IMR-90 (cell line): Measurements from ENCODE around the gene KMT2C. TPM values are rescaled to one million over a fixed set of nuclear protein-coding genes. Genes with fewer than 3 reads are reported as not detected.

Experiments used
- ATAC-seq: fragments of 200-7000 bp; cut with Tn5 transposase; 2 replicates; pipeline ENCODE4 v1.9.1; 2020; ENCODE audit warnings: low read depth, mild to moderate bottlenecking, moderate library complexity
- BruUV-seq: library from RNA; stranded (reverse); fragments of 400-500 nt; replicated peaks from 2 replicates; lab custom pipeline; 2021; lab: Mats Ljungman, UMichigan
- CTCF ChIA-PET: fragments of 300-600 bp; formaldehyde crosslinking; extraction: SDS; loops from one replicate; lab custom pipeline; 2021; ENCODE audit warnings: antibody characterized with exemption; lab: Yijun Ruan, JAX
- POLR2A ChIA-PET: fragments of 300-600 bp; sonication (Branson Sonifier 250); formaldehyde crosslinking; loops from one replicate; lab custom pipeline; 2022; ENCODE audit warnings: antibody characterized with exemption; ENCODE audit not compliant: unreplicated experiment; lab: Charles Lee
- DNase-seq: peaks from one replicate; pipeline ENCODE4 v3.0.0; 2013
- H2AFZ ChIP-seq: replicated peaks from 2 replicates; pipeline ENCODE3; 2013; ENCODE audit warnings: low read length, mild to moderate bottlenecking; ENCODE audit not compliant: poor library complexity
- H2AK5ac ChIP-seq: 2 replicates; pipeline ENCODE4 v1.6.1; 2013; ENCODE audit warnings: low read depth, low read length, inconsistent platforms
- H2AK9ac ChIP-seq: replicated peaks from 2 replicates; pipeline ENCODE3; 2013; ENCODE audit warnings: mild to moderate bottlenecking, low read depth, low read length, moderate library complexity; ENCODE audit not compliant: poor library complexity
- H2BK120ac ChIP-seq: 2 replicates; pipeline ENCODE4 v1.6.1; 2013; ENCODE audit warnings: low read depth, low read length, inconsistent platforms
- H2BK15ac ChIP-seq: 3 replicates; pipeline ENCODE4 v1.6.1; 2013; ENCODE audit warnings: low read depth, low read length, inconsistent platforms
- H2BK20ac ChIP-seq: 2 replicates; pipeline ENCODE4 v1.6.1; 2013; ENCODE audit warnings: low read depth, mild to moderate bottlenecking, inconsistent platforms, low read length, moderate library complexity
- H2BK5ac ChIP-seq: 2 replicates; pipeline ENCODE4 v1.6.1; 2013; ENCODE audit warnings: mild to moderate bottlenecking, low read depth, low read length, inconsistent platforms; ENCODE audit not compliant: poor library complexity, severe bottlenecking
- H3K14ac ChIP-seq: replicated peaks from 2 replicates; pipeline ENCODE4 v1.6.1; 2013; ENCODE audit warnings: low read depth, low read length, inconsistent platforms
- H3K18ac ChIP-seq: 2 replicates; pipeline ENCODE4 v1.6.1; 2013; ENCODE audit warnings: low read depth, low read length, control low read depth
- H3K23ac ChIP-seq: 2 replicates; pipeline ENCODE4 v1.6.1; 2013; ENCODE audit warnings: low read depth, low read length, inconsistent platforms
- H3K27ac ChIP-seq: 2 replicates; pipeline ENCODE4 v1.5.1; 2013; ENCODE audit warnings: mild to moderate bottlenecking, control low read depth, low read length; ENCODE audit not compliant: insufficient read depth
- H3K27me3 ChIP-seq: 2 replicates; pipeline ENCODE4 v1.6.1; 2013; ENCODE audit warnings: low read length; ENCODE audit not compliant: control insufficient read depth, insufficient read depth
- H3K36me3 ChIP-seq: 2 replicates; pipeline ENCODE4 v1.6.1; 2013; ENCODE audit warnings: low read length, mixed read lengths; ENCODE audit not compliant: control insufficient read depth, insufficient read depth
- H3K4ac ChIP-seq: 2 replicates; pipeline ENCODE4 v1.6.1; 2013; ENCODE audit warnings: low read depth, low read length, inconsistent platforms
- H3K4me1 ChIP-seq: 2 replicates; pipeline ENCODE4 v1.6.1; 2013; ENCODE audit warnings: low read length, mixed read lengths; ENCODE audit not compliant: control insufficient read depth, insufficient read depth
- H3K4me2 ChIP-seq: 2 replicates; pipeline ENCODE4 v1.6.1; 2013; ENCODE audit warnings: low read depth, mild to moderate bottlenecking, control low read depth, low read length, moderate library complexity
- H3K4me3 ChIP-seq: 2 replicates; pipeline ENCODE4 v1.5.1; 2013; ENCODE audit warnings: low read depth, mild to moderate bottlenecking, control low read depth, low read length, moderate library complexity; ENCODE audit not compliant: insufficient read depth
- H3K56ac ChIP-seq: 2 replicates; pipeline ENCODE4 v1.6.1; 2013; ENCODE audit warnings: low read length, inconsistent platforms; ENCODE audit not compliant: insufficient read depth; ENCODE audit errors: extremely low read depth
- H3K79me1 ChIP-seq, 2 experiments: 2 replicates each; pipeline ENCODE4 v1.6.1; 2013; ENCODE audit warnings: low read length in 2 of 2, inconsistent platforms in 1 of 2, low read depth in 1 of 2
- H3K9ac ChIP-seq: 2 replicates; pipeline ENCODE4 v1.6.1; 2013; ENCODE audit warnings: low read depth, low read length, control low read depth
- H3K9me1 ChIP-seq: 2 replicates; pipeline ENCODE4 v1.6.1; 2013; ENCODE audit warnings: low read length, inconsistent platforms; ENCODE audit not compliant: insufficient read depth
- H3K9me3 ChIP-seq: 2 replicates; pipeline ENCODE4 v1.6.1; 2013; ENCODE audit warnings: low read length; ENCODE audit not compliant: control insufficient read depth, insufficient read depth
- H4K20me1 ChIP-seq: 2 replicates; pipeline ENCODE4 v1.6.1; 2013; ENCODE audit warnings: low read length, inconsistent platforms; ENCODE audit not compliant: insufficient read depth
- H4K5ac ChIP-seq: 2 replicates; pipeline ENCODE4 v1.6.1; 2013; ENCODE audit warnings: mild to moderate bottlenecking, low read depth, low read length, control low read depth
- H4K8ac ChIP-seq, 2 experiments: 2 replicates each; pipeline ENCODE4 v1.6.1; 2013; ENCODE audit warnings: low read depth in 2 of 2, low read length in 2 of 2, control low read depth in 1 of 2, inconsistent platforms in 1 of 2
- H4K91ac ChIP-seq: 2 replicates; pipeline ENCODE4 v1.6.1; 2013; ENCODE audit warnings: low read depth, low read length, inconsistent platforms; ENCODE audit not compliant: insufficient read depth
- BHLHE40 ChIP-seq: fragments of 150-350 bp; IDR thresholded peaks from 2 replicates; pipeline ENCODE4 v1.6.1; 2016; ENCODE audit warnings: mild to moderate bottlenecking, low read depth, low read length
- CEBPB ChIP-seq: IDR thresholded peaks from 2 replicates; pipeline ENCODE4 v1.6.1; 2012; ENCODE audit warnings: low read depth, low read length, improper control_type of control experiment
- CHD1 ChIP-seq: IDR thresholded peaks from 2 replicates; pipeline ENCODE4 v1.6.1; 2012; ENCODE audit warnings: low read depth, low read length, improper control_type of control experiment
- CTCF ChIP-seq: conservative IDR thresholded peaks from 2 replicates; pipeline ENCODE4 v1.5.1; 2012; ENCODE audit warnings: mild to moderate bottlenecking, low read depth, low read length, improper control_type of control experiment
- MAZ ChIP-seq: IDR thresholded peaks from 2 replicates; pipeline ENCODE4 v1.6.1; 2012; ENCODE audit warnings: low read depth, mild to moderate bottlenecking, low read length, improper control_type of control experiment, moderate library complexity, borderline replicate concordance
- MXI1 ChIP-seq: IDR thresholded peaks from 2 replicates; pipeline ENCODE4 v1.6.1; 2012; ENCODE audit warnings: low read depth, mild to moderate bottlenecking, low read length, moderate library complexity, borderline replicate concordance
- RAD21 ChIP-seq: IDR thresholded peaks from 2 replicates; pipeline ENCODE4 v1.6.1; 2012; ENCODE audit warnings: low read length, improper control_type of control experiment
- WGBS, 2 experiments: methylation state at CpG; one replicate each; pipeline versions ENCODE4 v1.1.5 to v1.1.7; 2013; ENCODE audit warnings: missing lambda C conversion rate in 2 of 2; ENCODE audit not compliant: insufficient read length in 1 of 2; ENCODE audit errors: extremely low coverage in 2 of 2; 5-methylcytosine and 5-hydroxymethylcytosine counted together
- dilution Hi-C: fragments of 300-500 bp; cut with HindIII; formaldehyde crosslinking; loops from one replicate; pipeline ENCODE4 v1.14.3; 2018; ENCODE audit warnings: low sequenced_read_pairs; ENCODE audit not compliant: unreplicated experiment
- in situ Hi-C: fragments of 300-500 bp; cut with MboI; formaldehyde crosslinking; loops from 3 replicates; pipeline ENCODE4 v1.14.3; 2019; ENCODE audit warnings: low sequenced_read_pairs, inconsistent platforms, mixed read lengths
- intact Hi-C: fragments of 100-400 bp; cut with micrococcal nuclease; formaldehyde crosslinking; loops from 2 replicates; pipeline ENCODE4 v1.10.0; 2022
- polyA plus RNA-seq, 3 experiments: library from polyadenylated mRNA; depleted of rRNA; stranded (reverse); fragments of >200 nt; gene quantifications; 2 replicates each; pipeline ENCODE4 v1.2.3, GENCODE V29; 2012; ENCODE audit warnings: low replicate concordance in 1 of 3
- total RNA-seq: library from RNA; depleted of rRNA; stranded (reverse); fragments of >200 nt; gene quantifications from 2 replicates; pipeline ENCODE4 v1.2.3, GENCODE V29; 2012

Gene KMT2C
- total and polyA plus RNA-seq, 2 of the 4 experiments (the other 2 are of a cell fraction) = 8.0 to 23.3 TPM

GRCh38 chr7:152342796-152343195, 93.0 kb downstream of the KMT2C start:
- Histone ChIP-seq H3K36me3 (no peaks in the 10 kb centered on the region), H3K4me2 (no peak overlapping the region), H2AFZ (no peak overlapping the region), H3K14ac (no peak overlapping the region), H2BK120ac (no peak overlapping the region), H4K5ac (no peak overlapping the region), H3K4me3 (no peak overlapping the region), H3K9ac (no peak overlapping the region), H3K27me3 (no peaks in the 10 kb centered on the region), H4K8ac (no peak overlapping the region), H3K4ac (no peak overlapping the region), H3K18ac (no peak overlapping the region), H3K9me1 (no peaks in the 10 kb centered on the region), H2AK9ac (no peak overlapping the region), H3K56ac (no peak overlapping the region), H3K9me3 (no peaks in the 10 kb centered on the region), H4K20me1 (peaks cover 28% of the 10 kb centered on the region), H2BK15ac (no peak overlapping the region), H3K4me1 (peaks cover 2% of the 10 kb centered on the region; the same call in 1 of the 2 replicates), H2AK5ac (no peak overlapping the region), H2BK5ac (no peak overlapping the region), H3K79me1 (peaks cover 14 to 45% of the 10 kb centered on the region in 2 experiments; a peak in 3 of 4 replicates), H4K91ac (no peak overlapping the region), H3K23ac (no peak overlapping the region), H2BK20ac (no peak overlapping the region), H3K27ac (no peak overlapping the region)
- dilution Hi-C loops (no loop called here), intact Hi-C loops (no loop called here), in situ Hi-C loops (loop anchor here (25.0 kb wide), 1 partner anchor 470 kb away; no protein-coding TSS in a partner anchor)
- no peak for DNase-seq
- WGBS, 2 experiments = no CpG with 5 or more reads among the region's 2 CpGs
- no TSS peak for BruUV-seq
- no peak for ATAC-seq
- POLR2A ChIA-PET = interaction anchor here (0.6 kb wide), 1 partner anchor 26 kb away, joined by 15 read pairs; no protein-coding TSS in a partner anchor
- CTCF ChIA-PET = no interaction called here
- TF ChIP-seq RAD21 = no peak
- no peak for TF ChIP-seq CTCF
- no peak for TF ChIP-seq BHLHE40
- no peak for TF ChIP-seq MAZ
- TF ChIP-seq MXI1 = no peak
- no peak for TF ChIP-seq CEBPB
- TF ChIP-seq CHD1 = no peak
